Activated T-cell treated with anti-CD3 and anti-CD28 coated beads, Interleukin-2, amount 50 U/mL, for 72 hours (primary cell): ENCODE measurements around the gene LRRC71. TPM values are rescaled to one million over a fixed set of nuclear protein-coding genes. Genes with fewer than 3 reads are reported as not detected.

Source experiments
- ATAC-seq, 2 donors: fragments of 150-1000 bp; cut with Tn5 transposase; replicated peaks in 1 of 2; 2 replicates each; pipeline ENCODE4 v1.10.0; 2021; ENCODE audit warnings: moderate library complexity in 2 of 2, mild to moderate bottlenecking in 1 of 2
- DNase-seq, 2 donors: peaks; one replicate each; pipeline ENCODE4 v3.0.0; 2021 to 2022; ENCODE audit warnings: mixed read lengths in 1 of 2
- H3K27ac Mint-ChIP-seq: one replicate; pipeline ENCODE4 v1.8.0; 2022; ENCODE audit warnings: mild to moderate bottlenecking, moderate library complexity, mixed read lengths
- H3K27me3 Mint-ChIP-seq: one replicate; pipeline ENCODE4 v1.8.0; 2022; ENCODE audit warnings: low read depth, mixed read lengths
- H3K36me3 Mint-ChIP-seq, 2 donors: one replicate each; pipeline ENCODE4 v1.8.0; 2022; ENCODE audit warnings: mixed read lengths in 2 of 2, mild to moderate bottlenecking in 1 of 2; ENCODE audit not compliant: insufficient read depth in 2 of 2
- H3K4me1 Mint-ChIP-seq: one replicate; pipeline ENCODE4 v1.8.0; 2022; ENCODE audit warnings: low read depth, mixed read lengths
- H3K4me3 Mint-ChIP-seq, 2 donors: one replicate each; pipeline ENCODE4 v1.8.0; 2022; ENCODE audit warnings: mild to moderate bottlenecking in 2 of 2, mixed read lengths in 2 of 2, moderate library complexity in 2 of 2
- H3K9me3 Mint-ChIP-seq, 2 donors: one replicate each; pipeline ENCODE4 v1.8.0; 2022; ENCODE audit warnings: mixed read lengths in 2 of 2
- total RNA-seq, 2 donors: library from RNA; stranded (reverse); gene quantifications; one replicate each; pipeline ENCODE4 v1.2.3, GENCODE V29; 2022

Gene LRRC71
- total RNA-seq, 2 donors from 2014 or later, result not detected

DNA sequence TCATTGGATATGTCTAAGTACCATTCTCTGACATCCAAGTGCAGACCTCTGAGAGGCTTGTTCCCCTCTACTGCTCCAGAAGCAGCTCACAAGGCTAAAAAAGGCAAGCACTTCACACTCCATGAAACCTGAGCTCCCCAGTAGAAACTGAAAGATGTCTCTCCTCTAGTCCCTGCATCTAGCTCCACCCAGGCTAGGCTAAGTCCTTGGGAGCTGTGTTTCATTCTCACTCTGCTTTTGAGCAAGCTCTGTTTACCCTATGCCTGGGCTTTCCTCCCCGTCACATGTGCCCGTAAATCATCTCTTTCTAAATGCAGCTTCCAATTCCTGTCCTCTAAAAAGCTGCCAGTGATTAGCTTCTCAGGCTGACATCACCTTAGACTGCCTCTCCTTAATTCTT, 39.0 kb downstream of the LRRC71 start:
- no peaks in the 10 kb centered on the region for H3K9me3 Mint-ChIP-seq
- H3K4me3 Mint-ChIP-seq, result no peak overlapping the region
- H3K4me1 Mint-ChIP-seq, result peaks cover 32% of the 10 kb centered on the region
- no peaks in the 10 kb centered on the region for H3K27me3 Mint-ChIP-seq
- no peaks in the 10 kb centered on the region for H3K36me3 Mint-ChIP-seq
- H3K27ac Mint-ChIP-seq, result no peak overlapping the region
- ATAC-seq (no peak), DNase-seq (no peak)

DNA sequence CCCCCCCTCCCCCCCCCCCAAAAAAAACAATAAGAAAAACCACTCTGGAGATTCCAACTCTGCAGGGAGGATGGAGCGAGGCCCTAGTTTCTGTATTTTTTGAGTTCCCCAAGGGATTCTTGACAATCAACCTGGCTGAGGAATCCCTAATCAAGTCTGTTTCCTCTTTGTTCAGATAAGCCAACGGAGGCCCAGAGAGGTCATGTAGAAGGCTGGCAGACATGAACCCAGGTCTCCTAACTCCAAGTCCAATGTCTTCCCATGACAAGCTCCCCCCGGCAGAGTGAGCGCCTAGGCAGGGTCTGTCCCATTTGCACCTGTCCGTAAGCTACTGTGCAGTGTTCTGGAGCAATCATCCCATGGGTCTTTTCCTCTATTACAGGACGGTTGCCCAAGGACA, 39.5 kb downstream of the LRRC71 start:
- DNase-seq (no peak), ATAC-seq (no peak)
- Mint-ChIP-seq H3K4me3 (no peak overlapping the region), H3K27me3 (no peaks in the 10 kb centered on the region), H3K4me1 (peaks cover 33% of the 10 kb centered on the region), H3K36me3 (no peaks in the 10 kb centered on the region), H3K9me3 (no peaks in the 10 kb centered on the region), H3K27ac (no peak overlapping the region)

DNA sequence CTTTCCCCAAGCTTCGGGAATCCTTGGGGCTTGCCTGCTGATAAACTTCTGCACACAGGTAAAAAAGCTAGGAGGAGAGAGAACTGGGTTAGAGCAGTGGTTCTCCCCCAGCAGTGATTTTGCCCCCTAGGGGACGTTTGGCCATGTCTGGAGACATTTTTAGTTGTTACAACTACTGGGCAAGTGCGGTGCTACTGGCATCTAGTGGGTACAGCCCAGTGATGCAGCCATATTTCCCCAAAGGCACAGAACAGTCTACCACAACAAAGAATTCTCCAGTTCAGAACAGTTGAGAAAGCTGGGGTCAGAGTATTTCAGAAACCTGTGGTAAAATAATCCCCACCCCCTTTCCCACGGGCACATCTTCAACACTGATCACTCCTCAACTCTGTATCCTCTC, 41.3 kb downstream of the LRRC71 start:
- H3K27me3 Mint-ChIP-seq, result no peaks in the 10 kb centered on the region
- H3K36me3 Mint-ChIP-seq, result no peaks in the 10 kb centered on the region
- no peaks in the 10 kb centered on the region for H3K9me3 Mint-ChIP-seq
- peak; percentile 45 to 55 for DNase-seq
- no peak overlapping the region for H3K27ac Mint-ChIP-seq
- peak; percentile 80 to 91 for ATAC-seq
- no peak overlapping the region for H3K4me3 Mint-ChIP-seq
- peaks cover 33% of the 10 kb centered on the region for H3K4me1 Mint-ChIP-seq

DNA sequence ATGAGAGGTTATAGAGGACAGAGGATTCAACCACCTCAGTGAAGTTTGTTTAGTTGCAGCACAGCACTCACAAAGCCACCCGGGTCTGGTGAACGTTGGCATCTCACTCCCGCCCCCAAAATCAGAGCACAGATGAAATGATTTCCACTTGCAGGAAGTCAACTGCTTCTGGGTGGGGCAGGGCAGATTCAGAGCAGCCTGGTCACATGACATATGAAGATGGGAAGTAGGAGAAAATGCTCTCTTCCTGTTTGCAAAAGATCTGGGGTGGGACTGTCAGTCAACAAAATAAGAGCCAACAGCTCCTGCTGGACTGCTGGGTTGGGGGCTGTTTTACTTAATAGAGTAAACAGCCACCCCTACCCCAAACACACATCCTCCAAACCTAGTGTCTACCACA, 43.2 kb downstream of the LRRC71 start:
- no peaks in the 10 kb centered on the region for H3K36me3 Mint-ChIP-seq
- ATAC-seq (peak in 1 of 2 donors; percentile 71), DNase-seq (peak; percentile 19 to 37)
- no peaks in the 10 kb centered on the region for H3K9me3 Mint-ChIP-seq
- H3K4me3 Mint-ChIP-seq, result peak overlapping the region; percentile 66 to 70
- H3K27ac Mint-ChIP-seq, result peak overlapping the region; percentile 11
- H3K4me1 Mint-ChIP-seq, result peaks cover 33% of the 10 kb centered on the region
- no peaks in the 10 kb centered on the region for H3K27me3 Mint-ChIP-seq

DNA sequence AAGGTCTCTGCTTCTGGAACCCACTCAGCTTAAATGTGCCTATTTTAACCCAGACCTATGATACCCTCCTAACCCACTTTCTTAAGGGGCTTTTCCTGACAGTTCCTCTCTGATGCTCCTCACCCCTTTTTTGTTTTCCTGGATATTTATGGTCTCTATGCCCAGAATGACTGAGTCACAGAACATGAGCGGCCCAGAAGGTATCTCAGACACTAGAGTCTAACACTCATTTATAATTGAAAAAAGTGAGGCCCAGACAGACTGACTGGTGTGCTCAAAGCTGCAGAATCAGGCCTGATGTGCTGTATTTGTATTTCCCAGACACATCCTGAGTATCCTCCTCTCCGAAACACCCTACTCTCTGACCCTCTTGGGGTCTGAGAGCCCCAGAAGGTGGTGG, 44.0 kb downstream of the LRRC71 start:
- Mint-ChIP-seq H3K36me3 (no peaks in the 10 kb centered on the region), H3K27me3 (no peaks in the 10 kb centered on the region), H3K4me1 (peaks cover 33% of the 10 kb centered on the region), H3K27ac (no peak overlapping the region), H3K9me3 (no peaks in the 10 kb centered on the region), H3K4me3 (peak overlapping the region in 1 of 2 donors; percentile 70)
- no peak for ATAC-seq
- no peak for DNase-seq

DNA sequence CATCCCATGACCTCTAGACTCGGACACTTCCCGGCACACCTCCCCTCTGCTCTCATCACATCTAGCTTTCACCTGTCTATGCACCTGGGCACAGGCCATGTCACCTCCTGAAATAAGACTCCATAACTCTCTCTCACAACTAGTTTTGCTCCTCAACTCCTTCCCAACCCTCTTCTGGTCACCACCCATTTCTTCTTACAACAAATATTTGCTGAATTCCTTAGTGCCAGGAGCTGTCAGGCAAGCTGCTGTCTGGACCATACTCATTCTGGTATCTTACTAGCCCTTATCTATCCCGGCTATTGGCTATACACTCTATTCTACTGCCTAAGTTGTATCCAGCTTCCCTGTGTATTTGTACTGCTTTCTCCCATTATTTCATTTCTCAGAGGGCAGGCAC, 49.1 kb downstream of the LRRC71 start:
- H3K27me3 Mint-ChIP-seq, result no peaks in the 10 kb centered on the region
- DNase-seq, result no peak
- no peak for ATAC-seq
- no peaks in the 10 kb centered on the region for H3K9me3 Mint-ChIP-seq
- H3K27ac Mint-ChIP-seq, result no peak overlapping the region
- H3K4me3 Mint-ChIP-seq, result no peak overlapping the region
- H3K36me3 Mint-ChIP-seq, result no peaks in the 10 kb centered on the region
- peaks cover under 1% of the 10 kb centered on the region for H3K4me1 Mint-ChIP-seq

DNA sequence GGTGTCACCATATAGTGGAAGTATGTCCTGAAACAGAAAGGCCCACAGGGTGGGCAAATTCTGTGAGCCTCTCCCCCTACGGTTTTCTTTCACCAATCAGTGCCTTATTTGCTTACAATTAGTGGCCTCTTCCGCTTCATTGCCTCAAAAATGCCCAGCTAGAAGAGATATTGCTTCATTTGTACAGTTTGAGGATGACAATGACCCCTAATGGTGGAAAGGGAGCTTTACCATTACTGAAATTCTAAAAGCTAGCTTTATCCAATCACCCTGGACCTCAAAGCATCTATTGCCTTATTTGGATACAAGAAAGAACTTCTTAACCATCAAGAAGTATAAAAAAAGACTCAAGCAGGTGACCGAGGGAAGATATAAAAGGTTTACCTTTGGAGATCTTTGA, 49.6 kb downstream of the LRRC71 start:
- ATAC-seq, result no peak
- Mint-ChIP-seq H3K27ac (no peak overlapping the region), H3K4me3 (no peak overlapping the region), H3K27me3 (peaks cover 5% of the 10 kb centered on the region), H3K36me3 (no peaks in the 10 kb centered on the region), H3K9me3 (no peaks in the 10 kb centered on the region), H3K4me1 (no peaks in the 10 kb centered on the region)
- no peak for DNase-seq

DNA sequence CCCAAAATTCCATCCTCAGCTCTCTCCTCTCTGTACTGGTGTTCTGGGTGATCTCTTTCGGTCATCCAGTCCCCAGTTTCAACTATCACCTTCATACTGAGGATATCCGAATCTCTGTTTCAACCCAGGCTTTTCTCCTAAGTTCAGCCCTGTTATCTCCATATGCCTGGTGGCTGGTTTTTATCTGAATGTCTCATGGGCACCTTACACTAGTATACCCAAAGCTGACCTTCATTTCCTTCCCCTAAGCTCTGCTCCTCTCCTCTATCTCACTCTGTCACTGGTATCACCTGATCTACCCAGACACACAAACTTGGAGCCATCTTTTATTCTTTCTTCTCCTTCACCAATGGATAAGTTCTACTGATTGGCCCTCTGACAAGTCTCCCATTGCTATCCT, 53.0 kb downstream of the LRRC71 start:
- Mint-ChIP-seq H3K9me3 (no peaks in the 10 kb centered on the region), H3K36me3 (no peaks in the 10 kb centered on the region), H3K27ac (no peak overlapping the region), H3K4me3 (no peak overlapping the region), H3K27me3 (peaks cover 16% of the 10 kb centered on the region), H3K4me1 (no peaks in the 10 kb centered on the region)
- DNase-seq (no peak), ATAC-seq (no peak)

DNA sequence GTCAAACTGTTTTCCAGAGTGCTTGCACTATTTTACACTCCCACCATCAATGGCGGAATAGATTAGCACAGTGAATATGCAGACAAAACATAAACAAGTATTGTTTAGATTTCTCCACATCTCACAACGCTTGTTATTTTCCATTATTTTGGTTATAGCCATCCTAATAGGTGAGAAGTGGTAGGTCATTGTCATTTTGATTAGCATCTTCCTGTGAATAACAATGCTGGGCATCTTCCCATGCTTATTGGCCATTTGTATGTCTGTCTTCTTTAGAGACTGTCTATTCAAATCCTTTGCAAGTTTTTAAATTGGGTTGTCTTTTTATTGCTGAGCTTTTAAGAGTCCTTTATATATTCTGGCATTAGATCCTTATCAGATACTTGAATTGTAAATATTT, 54.7 kb downstream of the LRRC71 start:
- Mint-ChIP-seq H3K4me3 (no peak overlapping the region), H3K4me1 (no peaks in the 10 kb centered on the region), H3K36me3 (no peaks in the 10 kb centered on the region), H3K9me3 (no peaks in the 10 kb centered on the region), H3K27me3 (peaks cover 16% of the 10 kb centered on the region), H3K27ac (no peak overlapping the region)
- DNase-seq, result no peak
- ATAC-seq, result no peak

DNA sequence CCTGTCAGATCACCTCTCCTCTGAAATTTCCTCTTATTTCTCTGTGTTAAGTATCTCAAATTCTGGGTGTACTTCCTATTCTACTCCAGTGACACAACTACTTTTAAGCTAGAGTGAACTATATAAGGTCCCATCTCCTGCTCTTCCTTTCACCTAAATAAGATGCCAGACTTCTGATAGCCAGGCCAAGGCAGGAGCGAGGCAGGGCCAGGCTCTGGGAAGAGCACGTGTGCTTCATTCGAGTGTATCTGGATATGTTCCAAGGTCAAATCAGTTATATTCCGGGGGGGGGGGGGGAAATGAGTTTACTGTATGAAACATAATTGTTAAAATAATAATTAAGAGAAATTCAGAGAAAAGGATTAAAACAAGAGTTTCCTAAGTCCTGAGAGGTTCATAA, 60.1 kb downstream of the LRRC71 start:
- Mint-ChIP-seq H3K27ac (no peak overlapping the region), H3K27me3 (peaks cover 20% of the 10 kb centered on the region), H3K36me3 (no peaks in the 10 kb centered on the region), H3K4me3 (no peak overlapping the region), H3K4me1 (no peaks in the 10 kb centered on the region), H3K9me3 (no peaks in the 10 kb centered on the region)
- DNase-seq (no peak), ATAC-seq (no peak)

Other genes with a start within 250 kb of the LRRC71 start
- under 1 TPM in 1 of 2 donors, not detected in 1; 0.05 TPM for gene NES, start 243.2 kb upstream of the LRRC71 start, total RNA-seq
- 1 to 10 TPM; 2.5 TPM for gene CRABP2, start 215.0 kb upstream of the LRRC71 start, total RNA-seq
- 100 to 1,000 TPM in 1 of 2 donors, 10 to 100 TPM in 1; 90.5 to 100 TPM for gene METTL25B, start 192.2 kb upstream of the LRRC71 start, total RNA-seq
- 10 to 100 TPM; 36.3 to 37.1 TPM for gene ISG20L2, start 191.9 kb upstream of the LRRC71 start, total RNA-seq
- 10 to 100 TPM; 45.9 to 67.8 TPM for gene MRPL24, start 179.5 kb upstream of the LRRC71 start, total RNA-seq
- 100 to 1,000 TPM; 185 to 217 TPM for gene HDGF, start 169.0 kb upstream of the LRRC71 start, total RNA-seq
- gene PRCC, start 153.1 kb upstream of the LRRC71 start, total RNA-seq, result 10 to 100 TPM; 67.7 to 84.4 TPM
- gene SH2D2A, start 103.8 kb upstream of the LRRC71 start, total RNA-seq, result 100 to 1,000 TPM; 221 to 246 TPM
- gene INSRR, start 61.5 kb upstream of the LRRC71 start, total RNA-seq, result under 1 TPM; 0.17 to 0.30 TPM
- gene NTRK1, start 59.8 kb upstream of the LRRC71 start, total RNA-seq, result 10 to 100 TPM; 16.8 to 21.4 TPM
- under 1 TPM in 1 of 2 donors, not detected in 1; 0.07 TPM for gene PEAR1, start 26.9 kb upstream of the LRRC71 start, total RNA-seq
- 1 to 10 TPM; 4.0 to 5.2 TPM for gene ARHGEF11, start 125.1 kb downstream of the LRRC71 start, total RNA-seq
- gene ETV3L, start 179.2 kb downstream of the LRRC71 start, total RNA-seq, result not detected
- 10 to 100 TPM; 33.5 to 48.7 TPM for gene ETV3, start 217.8 kb downstream of the LRRC71 start, total RNA-seq